Osteocyte (in vitro differentiated cells): Measurements from ENCODE around the gene TMEM106A. TPM values are rescaled to one million over a fixed set of nuclear protein-coding genes. Genes with fewer than 3 reads are reported as not detected.
"Not testable (repeated sequence)": the region's sequence is repeated elsewhere in the genome, so short reads cannot be mapped to it uniquely, and the experiment has no call there.

ENCODE experiments used
- DNase-seq: peaks from one replicate; pipeline ENCODE4 v3.0.0; 2021; ENCODE audit warnings: mixed read lengths; ENCODE audit not compliant: unreplicated experiment; ENCODE audit errors: extremely low spot score
- H3K27ac Mint-ChIP-seq: one replicate; pipeline ENCODE4 v1.8.0; 2021; ENCODE audit warnings: mild to moderate bottlenecking, mixed read lengths; ENCODE audit not compliant: unreplicated experiment
- H3K27me3 Mint-ChIP-seq: one replicate; pipeline ENCODE4 v1.8.0; 2021; ENCODE audit warnings: mixed read lengths; ENCODE audit not compliant: unreplicated experiment
- H3K36me3 Mint-ChIP-seq: one replicate; pipeline ENCODE4 v1.8.0; 2021; ENCODE audit warnings: mixed read lengths; ENCODE audit not compliant: unreplicated experiment
- H3K4me1 Mint-ChIP-seq: one replicate; pipeline ENCODE4 v1.8.0; 2021; ENCODE audit warnings: mixed read lengths; ENCODE audit not compliant: unreplicated experiment
- H3K4me3 Mint-ChIP-seq: one replicate; pipeline ENCODE4 v1.8.0; 2021; ENCODE audit warnings: mild to moderate bottlenecking, moderate library complexity, mixed read lengths; ENCODE audit not compliant: unreplicated experiment
- H3K9me3 Mint-ChIP-seq: one replicate; pipeline ENCODE4 v1.8.0; 2021; ENCODE audit warnings: mixed read lengths; ENCODE audit not compliant: unreplicated experiment
- CTCF ChIP-seq: fragments of 200-600 bp; sonication (generic); IDR thresholded peaks from 2 replicates; pipeline ENCODE4 v1.5.0; 2021; ENCODE audit warnings: antibody characterized with exemption, mild to moderate bottlenecking, moderate library complexity
- total RNA-seq: library from RNA; stranded (reverse); gene quantifications from 2 replicates; pipeline ENCODE4 v1.2.1, GENCODE V29; 2021

The TMEM106A gene
- total RNA-seq, 1 donor from 2014 or later: 9.0 TPM

GRCh38 chr17:43220511-43221125 lies 8.9 kb downstream of the TMEM106A start:
- H3K36me3 Mint-ChIP-seq: peaks cover 10% of the 10 kb centered on the region
- H3K27ac Mint-ChIP-seq: no peak overlapping the region
- no peaks in the 10 kb centered on the region for H3K4me1 Mint-ChIP-seq
- peak; percentile 62 for DNase-seq
- no peaks in the 10 kb centered on the region for H3K27me3 Mint-ChIP-seq
- H3K9me3 Mint-ChIP-seq: no peaks in the 10 kb centered on the region
- H3K4me3 Mint-ChIP-seq: no peak overlapping the region
- no peak for TF ChIP-seq CTCF

- no peaks in the 10 kb centered on the region for H3K36me3 Mint-ChIP-seq
- H3K4me3 Mint-ChIP-seq: no peak overlapping the region
- H3K27me3 Mint-ChIP-seq: no peaks in the 10 kb centered on the region
- H3K4me1 Mint-ChIP-seq: no peaks in the 10 kb centered on the region
- DNase-seq: peak; percentile 70
- H3K27ac Mint-ChIP-seq: no peak overlapping the region
- H3K9me3 Mint-ChIP-seq: no peaks in the 10 kb centered on the region
- TF ChIP-seq CTCF: no peak
Observed at GRCh38 chr17:43224146-43224705, 12.6 kb downstream of the TMEM106A start.

GRCh38 chr17:43226393-43226792 lies 14.7 kb downstream of the TMEM106A start:
- TF ChIP-seq CTCF: no peak
- H3K4me3 Mint-ChIP-seq: no peak overlapping the region
- no peaks in the 10 kb centered on the region for H3K27me3 Mint-ChIP-seq
- no peak overlapping the region for H3K27ac Mint-ChIP-seq
- peak; percentile 51 for DNase-seq
- no peaks in the 10 kb centered on the region for H3K36me3 Mint-ChIP-seq
- H3K9me3 Mint-ChIP-seq: no peaks in the 10 kb centered on the region
- no peaks in the 10 kb centered on the region for H3K4me1 Mint-ChIP-seq

- not testable (repeated sequence) for H3K27ac Mint-ChIP-seq, H3K9me3 Mint-ChIP-seq, DNase-seq, H3K36me3 Mint-ChIP-seq, H3K4me1 Mint-ChIP-seq, H3K4me3 Mint-ChIP-seq, H3K27me3 Mint-ChIP-seq
Observed at GRCh38 chr17:43228020-43228782, 16.5 kb downstream of the TMEM106A start, which contains the start of gene CCDC200. Gene CCDC200, minus strand, starts transcription at chr17:43228623. Its CDS starts 69 bp downstream, at chr17:43228554.

- DNase-seq: peak; percentile 77
- not testable (repeated sequence) for H3K27me3 Mint-ChIP-seq, H3K4me1 Mint-ChIP-seq, H3K4me3 Mint-ChIP-seq, H3K36me3 Mint-ChIP-seq, H3K9me3 Mint-ChIP-seq, H3K27ac Mint-ChIP-seq
Observed at GRCh38 chr17:43231205-43232020, 19.7 kb downstream of the TMEM106A start.

GRCh38 chr17:43232021-43232699 lies 20.5 kb downstream of the TMEM106A start:
- not testable (repeated sequence) for H3K27ac Mint-ChIP-seq, H3K4me3 Mint-ChIP-seq, H3K4me1 Mint-ChIP-seq, H3K9me3 Mint-ChIP-seq, H3K36me3 Mint-ChIP-seq, H3K27me3 Mint-ChIP-seq
- DNase-seq: peak; percentile 96

GRCh38 chr17:43233263-43233662 lies 21.6 kb downstream of the TMEM106A start:
- H3K9me3 Mint-ChIP-seq, H3K27me3 Mint-ChIP-seq, DNase-seq, H3K4me3 Mint-ChIP-seq, H3K4me1 Mint-ChIP-seq, H3K27ac Mint-ChIP-seq, H3K36me3 Mint-ChIP-seq: not testable (repeated sequence)

GRCh38 chr17:43233877-43234276 lies 22.2 kb downstream of the TMEM106A start, which contains the start of gene RNU2-1:
Gene RNU2-1, minus strand, starts transcription at chr17:43233977.
- not testable (repeated sequence) for H3K4me1 Mint-ChIP-seq, H3K9me3 Mint-ChIP-seq, H3K36me3 Mint-ChIP-seq, H3K27ac Mint-ChIP-seq, H3K4me3 Mint-ChIP-seq, H3K27me3 Mint-ChIP-seq, DNase-seq
